ENCODE measurements around the gene PRRX2.

PRRX2 gene

GRCh38 chr9:129697656-129698253 lies 32.3 kb downstream of the PRRX2 start (continued):
- TF ChIP-seq ZNF211 (tag by site-specific recombination; IDR thresholded peaks at IDR 0.05; ENCODE audit: low read depth), result no peak
- TF ChIP-seq HIC1 (tag by site-specific recombination; IDR thresholded peaks at IDR 0.05), result no peak
- no peak for TF ChIP-seq ZNF488 (tag by site-specific recombination; IDR thresholded peaks at IDR 0.05)
- TF ChIP-seq HOXD13 (CRISPR knock-in tag; IDR thresholded peaks at IDR 0.05; ENCODE audit: borderline replicate concordance), result no peak
- no peak for TF ChIP-seq PRDM1 (tag by site-specific recombination; IDR thresholded peaks at IDR 0.05)
- TF ChIP-seq KLF17 (tag by site-specific recombination; IDR thresholded peaks at IDR 0.05), result no peak; the same call in 1 of the 2 replicates
- TF ChIP-seq CTCF (tag by site-specific recombination; IDR thresholded peaks at IDR 0.05), result 0 out of 2 replicates have a peak, but pooled peaks have one; percentile 21
- no peak for TF ChIP-seq ZNF18 (tag by site-specific recombination; IDR thresholded peaks at IDR 0.05)
- no peak for TF ChIP-seq ZNF132 (tag by site-specific recombination; IDR thresholded peaks at IDR 0.05; ENCODE audit: borderline replicate concordance)
- TF ChIP-seq ZNF610 (tag by site-specific recombination; IDR thresholded peaks at IDR 0.05; ENCODE audit: borderline replicate concordance), result no peak
- TF ChIP-seq GFI1B (tag by site-specific recombination; IDR thresholded peaks at IDR 0.05), result no peak
- no peak for TF ChIP-seq INSM2 (tag by site-specific recombination; IDR thresholded peaks at IDR 0.05)
- no peak for TF ChIP-seq ZNF394 (tag by site-specific recombination; IDR thresholded peaks at IDR 0.05; ENCODE audit: borderline replicate concordance)
- TF ChIP-seq ZNF362 (tag by site-specific recombination; IDR thresholded peaks at IDR 0.05), result no peak
- no peak for TF ChIP-seq ZNF202 (tag by site-specific recombination; IDR thresholded peaks at IDR 0.05; ENCODE audit: borderline replicate concordance)
- no peak for TF ChIP-seq ZNF10 (tag by site-specific recombination; IDR thresholded peaks at IDR 0.05)
- no peak for TF ChIP-seq ZNF548 (tag by site-specific recombination; IDR thresholded peaks at IDR 0.05)
- TF ChIP-seq PATZ1 (tag by site-specific recombination; IDR thresholded peaks at IDR 0.05), result peak; percentile 53
- no peak for TF ChIP-seq KLF10 (tag by site-specific recombination; IDR thresholded peaks at IDR 0.05)
- no peak for TF ChIP-seq ZBTB48 (tag by site-specific recombination; IDR thresholded peaks at IDR 0.05)
- TF ChIP-seq ZNF791 (tag by site-specific recombination; IDR thresholded peaks at IDR 0.05), result no peak
- TF ChIP-seq ZNF704 (tag by site-specific recombination; IDR thresholded peaks at IDR 0.05), result no peak
- no peak for TF ChIP-seq BCL6B (tag by site-specific recombination; IDR thresholded peaks at IDR 0.05)
- TF ChIP-seq YY1 (tag by site-specific recombination; IDR thresholded peaks at IDR 0.05), result peak; percentile 33; the same call in 1 of the 2 replicates

All from HEK293 (cell line).